NCI-H1048 (cell line): ENCODE results near the gene LRP5.
"Not testable (repeated sequence)": the region's sequence is repeated elsewhere in the genome, so short reads cannot be mapped to it uniquely, and the experiment has no call there.

Experiments
- DNase-seq: peaks from one replicate; lab custom pipeline; 2025; lab: John Stamatoyannopoulos, UW

Gene LRP5

DNA sequence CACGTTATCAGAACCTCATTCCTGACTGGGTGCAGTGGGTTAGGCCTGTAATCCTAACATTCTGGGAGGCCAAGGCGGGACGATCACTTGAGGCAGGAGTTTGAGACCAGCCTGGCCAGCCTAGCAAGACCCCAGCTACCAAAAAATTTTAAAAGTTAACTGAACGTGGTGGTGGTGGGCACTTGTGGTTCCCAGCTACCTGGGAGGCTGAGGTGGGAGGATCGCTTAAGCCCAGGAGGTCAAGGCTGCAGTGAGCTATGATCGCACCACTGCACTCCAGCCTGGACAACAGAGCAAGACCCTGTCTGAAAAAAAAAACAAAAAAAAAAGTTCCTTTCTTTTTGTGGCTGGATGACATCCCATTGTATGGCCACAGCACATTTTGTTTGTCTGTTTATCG lies 80.4 kb downstream of the LRP5 start:
- no peak for DNase-seq

DNA sequence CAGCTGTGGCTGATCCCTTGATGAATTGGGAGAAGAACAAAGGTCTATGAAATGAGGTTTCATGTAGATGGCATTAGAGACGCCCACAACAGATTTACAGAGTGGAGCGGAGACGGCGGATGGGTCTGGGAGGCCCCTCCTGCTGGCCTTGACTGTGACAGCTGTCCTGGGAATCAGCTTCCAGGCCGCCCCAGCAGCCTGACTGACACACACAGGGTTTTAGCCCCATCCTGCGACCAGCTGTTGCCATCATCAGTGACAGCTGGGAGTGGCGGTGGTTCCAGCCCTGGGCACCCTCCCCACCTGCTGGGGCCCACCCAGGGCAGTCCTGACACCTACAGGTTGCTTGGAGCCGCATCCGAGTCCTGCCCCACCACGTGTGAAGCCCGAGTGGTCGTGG lies 84.1 kb downstream of the LRP5 start:
- DNase-seq = no peak

DNA sequence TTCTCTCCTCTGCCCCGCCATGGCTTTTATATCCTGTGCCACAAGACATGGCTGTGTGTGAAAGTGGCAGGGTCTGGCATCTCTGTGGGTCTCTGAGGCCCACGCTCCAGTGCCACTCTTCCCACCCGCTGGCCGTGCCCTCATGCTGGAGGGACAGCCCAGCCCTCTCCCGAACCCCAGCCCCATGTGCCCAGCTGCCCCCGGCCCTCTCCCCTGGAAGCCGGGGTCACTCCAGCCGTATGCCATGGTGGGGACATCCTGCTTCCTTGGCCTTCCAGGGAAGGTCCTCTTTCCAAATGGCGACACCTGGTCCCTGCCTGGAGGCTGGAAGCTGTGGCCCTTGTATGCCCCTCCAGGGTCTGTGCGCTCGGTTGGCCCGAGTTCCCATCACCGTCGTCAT lies 84.9 kb downstream of the LRP5 start:
- DNase-seq = no peak

DNA sequence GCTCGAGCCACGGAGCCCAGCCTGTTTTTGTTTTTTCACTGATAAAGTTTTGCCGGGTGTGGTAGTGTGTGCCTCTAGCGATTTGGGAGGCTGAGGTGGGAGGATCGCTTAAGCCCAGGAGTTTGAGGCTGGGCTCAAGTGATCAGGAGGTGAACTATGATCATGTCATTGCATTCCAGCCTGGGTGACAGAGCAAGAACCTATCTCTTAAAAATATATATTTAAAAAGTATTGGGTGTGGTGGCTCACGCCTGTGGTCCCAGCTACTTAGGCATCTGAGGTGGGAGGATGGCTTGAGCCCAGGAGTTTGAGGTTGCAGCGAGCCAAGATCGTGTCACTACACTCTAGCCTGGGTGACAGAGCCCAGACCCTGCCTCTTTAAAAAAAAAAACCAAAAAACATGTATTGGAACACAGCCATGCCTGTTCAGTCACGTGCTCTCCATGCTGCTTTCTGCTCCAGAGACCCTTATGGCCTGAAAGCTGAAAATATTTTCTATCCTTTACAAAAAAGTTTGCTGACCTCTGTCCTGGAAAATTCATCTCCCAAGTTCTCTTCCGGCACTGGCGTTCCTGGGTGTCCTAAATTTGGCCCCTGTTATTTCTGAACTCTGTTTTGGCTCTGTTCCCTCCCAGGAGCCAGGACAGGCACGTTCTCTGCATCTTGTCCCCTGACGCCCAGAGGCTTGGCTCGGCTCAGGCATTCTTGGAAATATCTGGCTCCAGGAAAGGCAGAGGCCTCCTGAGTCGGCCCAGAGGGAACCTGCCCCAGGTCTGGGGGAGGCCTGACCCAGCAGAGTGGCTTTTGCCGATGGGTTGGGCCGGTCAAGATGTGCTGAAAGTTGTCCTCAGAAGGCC lies 86.8 kb downstream of the LRP5 start:
- DNase-seq = no peak

DNA sequence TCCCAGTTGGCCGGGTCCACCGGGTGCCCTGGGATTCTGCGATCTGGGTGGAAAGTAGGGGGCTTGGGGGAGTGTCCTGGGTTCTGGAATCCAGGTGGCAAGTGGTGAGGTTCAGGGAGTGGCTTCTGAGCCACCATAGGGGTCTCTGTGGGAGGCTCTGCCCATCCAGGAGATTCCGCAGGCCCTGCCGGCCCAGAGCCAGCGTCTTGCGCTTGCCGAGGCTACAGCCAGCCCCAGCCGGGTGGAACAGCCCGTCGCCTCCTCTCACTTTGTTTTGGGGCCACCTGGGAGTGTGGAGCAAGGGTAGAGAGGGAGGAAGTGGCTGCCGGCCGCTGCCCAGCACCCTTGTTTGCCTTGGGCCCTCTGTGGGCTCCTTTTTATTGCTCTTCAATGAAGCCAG lies 87.5 kb downstream of the LRP5 start:
- DNase-seq = no peak

DNA sequence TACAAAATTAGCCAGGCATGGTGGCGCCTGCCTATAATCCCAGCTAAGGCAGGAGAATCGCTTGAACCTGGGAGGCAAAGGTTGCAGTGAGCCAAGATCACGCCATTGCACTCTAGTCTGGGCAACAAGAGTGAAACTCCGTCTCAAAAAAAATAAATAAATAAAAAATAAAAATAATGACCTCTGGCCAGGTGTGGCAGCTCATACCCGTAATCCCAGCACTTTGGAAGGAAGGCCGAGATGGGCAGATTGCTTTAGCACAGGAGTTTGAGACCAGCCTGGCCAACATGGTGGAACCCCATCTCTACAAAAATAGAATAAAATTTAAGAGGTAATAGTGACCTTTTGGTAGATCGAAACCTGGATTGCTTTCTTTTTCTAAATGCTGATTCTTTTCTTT lies 88.2 kb downstream of the LRP5 start:
- not testable (repeated sequence) for DNase-seq

DNA sequence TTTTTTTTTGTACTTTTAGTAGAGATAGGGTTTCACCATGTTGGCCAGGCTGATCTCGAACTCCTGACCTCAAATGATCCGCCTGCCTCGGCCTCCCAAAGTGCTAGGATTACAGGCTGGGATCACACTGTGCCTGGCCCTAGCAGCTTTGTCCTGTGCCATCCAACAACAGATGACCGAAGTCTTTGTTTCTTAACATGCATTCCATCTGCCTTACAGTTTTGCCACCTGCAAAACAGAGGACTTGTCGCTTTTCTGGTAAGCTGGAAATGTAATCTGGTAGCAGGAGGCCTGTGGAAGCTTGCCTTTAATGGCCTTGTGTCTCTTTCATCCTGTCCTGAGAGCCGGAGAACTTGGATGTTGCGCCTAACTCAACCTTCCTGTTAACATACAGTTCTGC lies 89.5 kb downstream of the LRP5 start:
- no peak for DNase-seq

DNA sequence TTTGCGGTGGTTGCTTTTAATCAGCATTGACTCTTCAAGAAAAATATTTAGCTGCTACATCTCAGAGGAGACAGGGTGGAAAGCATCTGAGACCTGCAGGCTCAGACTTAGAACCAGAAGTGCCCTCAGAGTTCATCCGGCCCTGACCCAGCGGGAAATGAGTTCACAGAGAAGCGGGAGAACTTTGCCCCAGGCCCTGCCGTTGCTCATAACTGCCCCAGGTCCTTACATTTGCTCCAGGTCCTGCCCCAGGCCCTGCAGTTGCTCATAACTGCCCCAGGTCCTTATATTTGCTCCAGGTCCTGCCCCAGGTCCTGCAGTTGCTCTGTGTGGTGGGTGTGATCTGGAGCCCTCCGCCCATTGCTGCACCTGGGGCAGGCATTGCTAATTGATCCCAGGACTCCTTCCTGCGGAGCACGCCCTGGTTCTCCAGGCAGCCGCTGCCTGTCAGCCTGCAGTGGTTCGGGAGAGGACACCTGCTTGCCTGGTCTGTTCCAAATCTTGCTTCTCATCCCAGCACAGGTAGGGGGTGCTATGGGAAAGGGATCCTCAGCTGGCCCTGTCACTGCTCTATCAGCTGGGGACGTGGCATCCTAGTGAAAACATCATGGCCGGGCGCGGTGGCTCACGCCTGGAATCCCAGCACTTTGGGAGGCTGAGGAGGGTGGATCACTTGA lies 90.1 kb downstream of the LRP5 start:
- DNase-seq = no peak

DNA sequence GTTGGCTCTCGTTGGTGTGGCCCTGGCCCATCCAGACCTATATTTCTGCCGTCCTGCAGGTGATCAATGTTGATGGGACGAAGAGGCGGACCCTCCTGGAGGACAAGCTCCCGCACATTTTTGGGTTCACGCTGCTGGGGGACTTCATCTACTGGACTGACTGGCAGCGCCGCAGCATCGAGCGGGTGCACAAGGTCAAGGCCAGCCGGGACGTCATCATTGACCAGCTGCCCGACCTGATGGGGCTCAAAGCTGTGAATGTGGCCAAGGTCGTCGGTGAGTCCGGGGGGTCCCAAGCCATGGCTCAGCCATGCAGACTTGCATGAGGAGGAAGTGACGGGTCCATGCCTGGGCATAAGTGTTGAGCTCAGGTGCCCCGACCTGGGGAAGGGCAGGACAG lies 91.0 kb downstream of the LRP5 start:
- DNase-seq = no peak

DNA sequence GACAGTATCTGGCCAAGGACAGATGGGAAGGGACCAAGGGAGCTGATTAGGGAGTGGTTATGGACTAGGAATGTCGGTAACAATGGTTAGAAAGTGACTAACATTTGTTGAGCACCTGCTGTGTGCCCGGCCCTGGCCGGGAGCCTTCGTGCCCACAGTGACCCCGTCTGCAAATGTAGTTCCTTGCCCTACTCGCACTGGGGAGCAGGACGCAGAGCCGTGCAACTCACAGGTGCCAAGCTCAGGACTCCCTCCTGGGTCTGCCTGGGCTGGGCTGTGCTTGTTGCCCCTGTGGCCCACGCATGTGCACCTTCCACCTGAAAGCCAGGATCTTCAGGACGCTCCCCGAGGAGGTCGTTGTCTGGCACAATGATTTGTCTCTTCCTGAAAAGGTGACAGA lies 91.4 kb downstream of the LRP5 start:
- DNase-seq = no peak

DNA sequence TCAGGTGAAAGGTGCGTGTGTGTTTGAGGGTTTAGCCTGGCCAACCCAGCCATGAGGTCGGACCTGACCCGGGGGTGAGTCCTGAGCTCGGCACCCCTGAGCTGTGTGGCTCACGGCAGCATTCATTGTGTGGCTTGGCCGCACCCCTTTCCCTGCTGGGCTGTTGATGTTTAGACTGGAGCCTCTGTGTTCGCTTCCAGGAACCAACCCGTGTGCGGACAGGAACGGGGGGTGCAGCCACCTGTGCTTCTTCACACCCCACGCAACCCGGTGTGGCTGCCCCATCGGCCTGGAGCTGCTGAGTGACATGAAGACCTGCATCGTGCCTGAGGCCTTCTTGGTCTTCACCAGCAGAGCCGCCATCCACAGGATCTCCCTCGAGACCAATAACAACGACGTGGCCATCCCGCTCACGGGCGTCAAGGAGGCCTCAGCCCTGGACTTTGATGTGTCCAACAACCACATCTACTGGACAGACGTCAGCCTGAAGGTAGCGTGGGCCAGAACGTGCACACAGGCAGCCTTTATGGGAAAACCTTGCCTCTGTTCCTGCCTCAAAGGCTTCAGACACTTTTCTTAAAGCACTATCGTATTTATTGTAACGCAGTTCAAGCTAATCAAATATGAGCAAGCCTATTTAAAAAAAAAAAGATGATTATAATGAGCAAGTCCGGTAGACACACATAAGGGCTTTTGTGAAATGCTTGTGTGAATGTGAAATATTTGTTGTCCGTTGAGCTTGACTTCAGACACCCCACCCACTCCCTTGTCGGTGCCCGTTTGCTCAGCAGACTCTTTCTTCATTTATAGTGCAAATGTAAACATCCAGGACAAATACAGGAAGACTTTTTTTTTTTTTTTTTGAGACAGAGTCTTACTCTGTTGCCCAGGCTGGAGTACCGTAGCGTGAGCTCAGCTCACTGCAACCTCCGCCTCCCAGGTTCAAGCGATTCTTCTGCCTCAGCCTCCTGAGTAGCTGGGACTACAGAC lies 94.2 kb downstream of the LRP5 start:
- DNase-seq = no peak

DNA sequence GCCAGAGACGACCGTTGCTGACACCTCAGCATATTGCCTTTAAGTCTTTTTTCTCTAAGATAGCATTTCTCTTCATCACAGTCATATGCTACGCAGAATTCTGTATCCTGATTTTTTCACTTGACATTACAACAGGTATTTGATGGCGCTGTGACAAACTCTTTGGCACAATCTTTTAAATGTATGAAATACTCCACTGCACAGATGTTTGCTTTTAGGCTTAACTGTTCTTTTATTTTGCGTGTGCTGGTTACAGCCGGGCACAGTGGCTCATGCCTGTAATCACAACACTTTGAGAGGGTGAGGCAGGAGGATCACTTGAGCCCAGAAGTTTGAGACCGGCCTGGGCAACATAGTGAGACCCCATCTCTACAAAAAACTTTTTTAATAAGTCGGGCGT lies 96.1 kb downstream of the LRP5 start:
- no peak for DNase-seq

DNA sequence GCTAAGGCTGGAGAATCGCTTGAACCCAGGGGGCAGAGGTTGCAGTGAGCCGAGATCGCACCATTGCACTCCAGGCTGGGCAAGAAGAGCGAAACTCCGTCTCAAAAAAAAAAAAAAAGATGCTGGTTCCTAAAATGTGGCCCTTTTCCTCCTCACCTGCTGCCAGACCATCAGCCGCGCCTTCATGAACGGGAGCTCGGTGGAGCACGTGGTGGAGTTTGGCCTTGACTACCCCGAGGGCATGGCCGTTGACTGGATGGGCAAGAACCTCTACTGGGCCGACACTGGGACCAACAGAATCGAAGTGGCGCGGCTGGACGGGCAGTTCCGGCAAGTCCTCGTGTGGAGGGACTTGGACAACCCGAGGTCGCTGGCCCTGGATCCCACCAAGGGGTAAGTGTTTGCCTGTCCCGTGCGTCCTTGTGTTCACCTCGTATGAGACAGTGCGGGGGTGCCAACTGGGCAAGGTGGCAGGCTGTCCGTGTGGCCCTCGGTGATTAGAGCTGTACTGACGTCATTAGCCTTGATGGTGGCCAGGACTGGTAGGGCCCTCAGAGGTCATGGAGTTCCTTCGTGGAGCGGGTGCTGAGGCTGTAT lies 97.5 kb downstream of the LRP5 start:
- DNase-seq = no peak

DNA sequence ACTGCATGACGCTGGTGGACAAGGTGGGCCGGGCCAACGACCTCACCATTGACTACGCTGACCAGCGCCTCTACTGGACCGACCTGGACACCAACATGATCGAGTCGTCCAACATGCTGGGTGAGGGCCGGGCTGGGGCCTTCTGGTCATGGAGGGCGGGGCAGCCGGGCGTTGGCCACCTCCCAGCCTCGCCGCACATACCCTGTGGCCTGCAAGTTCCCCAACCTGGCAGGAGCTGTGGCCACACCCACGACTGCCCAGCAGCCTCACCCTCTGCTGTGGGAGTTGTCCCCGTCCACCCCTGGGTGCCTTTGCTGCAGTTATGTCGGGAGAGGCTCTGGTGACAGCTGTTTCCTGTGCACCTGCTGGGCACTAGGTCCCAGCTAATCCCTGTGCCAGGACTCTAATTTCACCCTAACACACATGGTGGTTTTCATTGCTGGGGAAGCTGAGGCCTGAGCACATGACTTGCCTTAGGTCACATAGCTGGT lies 99.2 kb downstream of the LRP5 start:
- DNase-seq = no peak

DNA sequence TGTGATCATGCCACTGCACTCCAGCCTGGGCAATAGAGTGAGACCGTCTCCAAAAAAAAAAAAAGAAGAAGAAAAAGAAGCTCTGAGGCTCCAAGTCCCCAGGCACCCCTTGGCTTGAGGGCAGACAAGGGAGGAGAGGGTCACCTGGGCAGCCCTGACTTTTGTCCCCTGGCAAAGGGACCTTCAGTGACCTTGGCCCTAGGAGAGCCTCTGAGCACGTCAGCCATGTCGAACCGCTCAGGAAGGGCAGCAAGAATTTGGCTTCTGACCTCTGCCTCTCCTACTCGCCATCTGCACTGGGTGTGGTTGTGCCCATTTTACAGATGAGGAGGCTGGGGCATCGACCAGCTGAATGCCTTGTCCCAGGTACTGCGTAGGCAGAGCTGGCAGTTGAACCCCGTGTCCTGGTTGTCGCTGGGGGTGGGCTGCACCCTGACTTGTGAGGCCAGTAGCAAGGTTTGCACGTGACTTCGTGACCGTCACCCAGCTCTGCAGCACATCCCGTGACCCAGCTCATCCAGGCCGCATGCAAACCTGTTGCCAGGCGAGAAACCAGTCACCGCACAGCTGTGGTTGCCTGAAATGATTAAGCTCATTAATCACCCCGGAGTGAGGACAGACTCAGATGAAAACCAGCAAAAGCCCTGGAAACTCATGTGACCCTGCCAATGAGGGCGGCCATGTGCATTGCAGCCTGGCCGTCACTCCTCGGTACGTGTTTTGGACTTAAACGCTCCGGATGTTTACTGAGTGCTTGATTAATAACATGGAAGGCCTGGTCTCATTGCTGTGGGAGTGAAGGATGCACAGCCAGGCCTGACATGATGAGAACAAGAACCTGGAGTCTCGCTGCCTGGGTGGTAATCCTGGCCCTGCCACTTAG lies 100.4 kb downstream of the LRP5 start:
- DNase-seq = no peak

DNA sequence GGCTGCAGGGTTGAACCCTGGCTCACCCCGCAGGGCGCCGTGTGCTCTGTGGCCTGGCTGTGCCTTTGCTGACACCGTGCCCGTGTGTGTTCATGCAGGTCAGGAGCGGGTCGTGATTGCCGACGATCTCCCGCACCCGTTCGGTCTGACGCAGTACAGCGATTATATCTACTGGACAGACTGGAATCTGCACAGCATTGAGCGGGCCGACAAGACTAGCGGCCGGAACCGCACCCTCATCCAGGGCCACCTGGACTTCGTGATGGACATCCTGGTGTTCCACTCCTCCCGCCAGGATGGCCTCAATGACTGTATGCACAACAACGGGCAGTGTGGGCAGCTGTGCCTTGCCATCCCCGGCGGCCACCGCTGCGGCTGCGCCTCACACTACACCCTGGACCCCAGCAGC lies 101.2 kb downstream of the LRP5 start:
- no peak for DNase-seq

DNA sequence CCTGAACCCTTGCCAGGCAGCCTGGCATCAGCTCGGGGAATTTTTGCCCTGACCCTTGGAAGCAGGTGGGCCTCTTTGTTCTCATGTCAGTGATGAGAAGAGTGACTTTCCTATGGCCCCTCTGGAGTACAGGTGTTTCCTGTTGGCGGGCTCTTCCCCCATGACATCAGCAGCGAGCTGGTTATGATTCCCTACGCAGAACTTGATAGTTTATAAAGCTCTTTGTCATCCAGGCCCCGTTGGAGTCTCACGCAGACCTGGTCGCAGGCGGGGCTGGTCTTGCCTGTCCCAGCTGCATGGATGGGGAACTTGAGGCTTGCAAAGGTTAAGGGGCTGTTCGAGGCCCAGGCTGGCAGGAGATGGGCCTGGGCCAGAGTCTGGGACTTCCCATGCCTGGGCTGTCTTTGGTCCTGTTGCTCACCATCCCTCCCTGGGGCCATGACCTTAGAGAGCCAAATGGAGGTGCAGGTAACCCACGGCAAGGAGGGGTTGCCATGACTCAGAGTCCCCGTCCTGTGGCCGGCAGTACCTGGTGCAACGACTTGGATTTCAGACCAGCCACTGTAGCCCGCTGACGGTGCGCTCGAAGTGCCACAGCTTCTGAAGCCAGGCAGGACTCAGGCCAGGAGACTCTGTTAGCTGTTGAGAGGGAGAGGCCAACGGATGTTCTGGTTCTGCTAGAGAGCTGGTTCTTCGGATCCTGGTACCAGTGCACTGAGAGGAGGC lies 102.3 kb downstream of the LRP5 start:
- DNase-seq = no peak

DNA sequence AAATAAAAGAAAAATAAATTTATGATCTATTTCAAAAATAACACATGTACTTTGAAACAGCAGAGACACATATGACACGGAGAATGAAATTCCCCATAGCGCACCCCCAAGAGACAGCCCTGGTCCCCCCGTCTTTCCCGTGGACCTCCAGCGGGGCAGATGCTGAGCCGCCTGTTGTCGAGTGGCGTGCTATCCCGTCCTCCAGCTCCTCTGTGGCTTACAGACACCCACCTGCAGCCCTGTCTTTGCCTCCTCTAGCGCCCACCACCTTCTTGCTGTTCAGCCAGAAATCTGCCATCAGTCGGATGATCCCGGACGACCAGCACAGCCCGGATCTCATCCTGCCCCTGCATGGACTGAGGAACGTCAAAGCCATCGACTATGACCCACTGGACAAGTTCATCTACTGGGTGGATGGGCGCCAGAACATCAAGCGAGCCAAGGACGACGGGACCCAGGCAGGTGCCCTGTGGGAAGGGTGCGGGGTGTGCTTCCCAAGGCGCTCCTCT lies 103.7 kb downstream of the LRP5 start:
- no peak for DNase-seq

DNA sequence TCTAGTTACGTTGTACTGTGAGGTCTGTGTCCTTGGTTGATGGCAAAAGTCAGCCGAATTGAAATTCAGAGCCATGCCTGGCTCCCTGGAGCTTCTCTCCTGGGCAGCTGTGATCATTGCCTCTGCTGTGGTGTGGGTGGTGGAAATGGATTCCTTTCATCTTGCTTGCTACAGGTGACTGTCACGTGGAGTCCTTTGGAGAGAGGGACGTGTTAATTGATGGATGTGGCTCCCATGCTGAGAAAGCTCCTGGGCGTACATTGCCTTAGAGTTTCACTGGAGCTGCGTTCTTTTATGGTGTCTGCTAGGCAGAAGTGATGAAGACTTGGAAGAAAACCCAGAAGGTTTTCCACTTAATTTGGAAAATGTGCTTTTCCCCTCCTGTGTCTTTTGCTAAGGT lies 106.3 kb downstream of the LRP5 start:
- no peak for DNase-seq

DNA sequence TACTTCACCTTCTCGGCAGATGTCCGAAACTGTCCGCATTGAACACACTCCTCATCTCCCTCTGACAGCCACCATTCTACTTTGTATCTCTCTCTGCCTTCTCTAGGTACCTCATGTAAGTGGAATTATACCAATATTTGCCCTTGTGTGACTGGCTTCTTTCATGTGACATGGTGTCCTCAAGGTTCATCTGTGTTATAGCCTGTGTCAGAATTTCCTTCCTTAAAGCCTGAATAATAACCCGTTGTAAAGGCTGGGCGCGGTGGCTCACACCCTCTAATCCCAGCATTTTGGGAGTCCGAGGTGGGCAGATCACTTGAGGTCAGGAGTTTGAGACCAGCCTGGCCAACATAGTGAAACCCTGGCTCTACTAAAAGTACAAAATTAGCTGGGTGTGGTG lies 107.8 kb downstream of the LRP5 start:
- no peak for DNase-seq
